Left lung (tissue), 10 donors: ENCODE measurements around the gene RPS25. TPM values are rescaled to one million over a fixed set of nuclear protein-coding genes. Genes with fewer than 3 reads are reported as not detected.

Experiments
- ATAC-seq: fragments of 200-7000 bp; cut with Tn5 transposase; one replicate; pipeline ENCODE4 v1.9.1; 2020; ENCODE audit warnings: moderate library complexity
- DNase-seq, 4 donors: peaks; one replicate each; pipeline ENCODE4 v3.0.0-alpha.2; 2013 to 2020
- H3K27ac ChIP-seq, 2 donors: fragments of 200-600 bp; sonication (generic) in 1 of 2; one replicate each; pipeline versions ENCODE4 v1.5.0 to v1.8.0; 2020 to 2021
- H3K27me3 ChIP-seq, 2 donors: fragments of 200-600 bp; sonication (generic) in 1 of 2; one replicate each; pipeline versions ENCODE4 v1.5.0 to v1.8.0; 2020 to 2021
- H3K36me3 ChIP-seq, 2 donors: fragments of 200-600 bp; sonication (generic) in 1 of 2; one replicate each; pipeline versions ENCODE4 v1.5.0 to v1.8.0; 2020 to 2021
- H3K4me1 ChIP-seq, 2 donors: fragments of 200-600 bp; one replicate each; pipeline ENCODE4 v1.8.0; 2021
- H3K4me3 ChIP-seq, 2 donors: fragments of 200-600 bp; sonication (generic) in 1 of 2; one replicate each; pipeline versions ENCODE4 v1.5.0 to v1.8.0; 2020 to 2021; ENCODE audit warnings: mild to moderate bottlenecking in 1 of 2
- H3K9me3 ChIP-seq, 2 donors: fragments of 200-600 bp; sonication (generic) in 1 of 2; one replicate each; pipeline versions ENCODE4 v1.5.0 to v1.8.0; 2020 to 2021
- CTCF ChIP-seq, 2 donors: fragments of 200-600 bp; sonication (generic) in 1 of 2; IDR thresholded peaks; one replicate each; pipeline versions ENCODE4 v1.5.0 to v1.8.0; 2021; ENCODE audit warnings: antibody characterized with exemption in 2 of 2
- intact Hi-C, 2 donors: fragments of 100-400 bp; cut with DNase I; formaldehyde crosslinking; loops; one replicate each; pipeline versions ENCODE4 v1.11.2 to v1.14.2; 2022
- polyA plus RNA-seq, 6 donors: library from polyadenylated mRNA; unstranded; fragments of 120-200 nt; gene quantifications; one replicate each; pipeline ENCODE4 v1.2.1, GENCODE V29; 2013; ENCODE audit not compliant: insufficient read length in 6 of 6
- total RNA-seq, 2 donors: library from RNA; stranded (reverse); fragmentation: NEBNext Ultra II Directional; extraction: Animal tissue kit (Norgen Biotek cat#: 25700); gene quantifications; one replicate each; pipeline ENCODE4 v1.2.1, GENCODE V29; 2021
- donor health status: DM: no; HTN: yes; CAD: no.
- donor health status: DM: no; HTN: no; CAD: no.

Gene RPS25
- total and polyA plus RNA-seq, 8 donors: 786 to 1,738 (median 1,525) TPM

- ATAC-seq (no peak), DNase-seq (no peak)
- H3K4me1 ChIP-seq: no peaks in the 10 kb centered on the region
- H3K4me3 ChIP-seq: no peak overlapping the region
- intact Hi-C loops: no loop called here
- no peaks in the 10 kb centered on the region for H3K27me3 ChIP-seq
- no peak for TF ChIP-seq CTCF (IDR thresholded peaks at IDR 0.05)
- no peak overlapping the region for H3K27ac ChIP-seq
- H3K9me3 ChIP-seq: no peaks in the 10 kb centered on the region
- H3K36me3 ChIP-seq: peaks cover 0 to 100% of the 10 kb centered on the region in 2 donors
These were observed 30.9 kb upstream of the RPS25 start for GRCh38 chr11:119049081-119049480.

GRCh38 chr11:119048644-119049043 lies 30.5 kb upstream of the RPS25 start:
- H3K4me3 ChIP-seq: no peak overlapping the region
- peaks cover 0 to 95% of the 10 kb centered on the region in 2 donors for H3K36me3 ChIP-seq
- no peaks in the 10 kb centered on the region for H3K4me1 ChIP-seq
- no peaks in the 10 kb centered on the region for H3K9me3 ChIP-seq
- no peak for DNase-seq
- ATAC-seq: no peak
- intact Hi-C loops: no loop called here
- H3K27me3 ChIP-seq: no peaks in the 10 kb centered on the region
- H3K27ac ChIP-seq: no peak overlapping the region
- TF ChIP-seq CTCF (IDR thresholded peaks at IDR 0.05): no peak

GRCh38 chr11:119047205-119047604 lies 29.1 kb upstream of the RPS25 start:
- no peaks in the 10 kb centered on the region for H3K27me3 ChIP-seq
- no peak for TF ChIP-seq CTCF (IDR thresholded peaks at IDR 0.05)
- peaks cover 0 to 81% of the 10 kb centered on the region in 2 donors for H3K36me3 ChIP-seq
- intact Hi-C loops: no loop called here
- no peak overlapping the region for H3K4me3 ChIP-seq
- DNase-seq (no peak), ATAC-seq (no peak)
- no peak overlapping the region for H3K27ac ChIP-seq
- H3K4me1 ChIP-seq: no peaks in the 10 kb centered on the region
- H3K9me3 ChIP-seq: no peaks in the 10 kb centered on the region

GRCh38 chr11:119046489-119046888 lies 28.3 kb upstream of the RPS25 start:
- Histone ChIP-seq H3K27me3 (no peaks in the 10 kb centered on the region), H3K27ac (no peak overlapping the region), H3K9me3 (no peaks in the 10 kb centered on the region), H3K4me3 (no peak overlapping the region), H3K36me3 (peaks cover 0 to 74% of the 10 kb centered on the region in 2 donors), H3K4me1 (no peaks in the 10 kb centered on the region)
- intact Hi-C loops: no loop called here
- TF ChIP-seq CTCF (IDR thresholded peaks at IDR 0.05): no peak
- peak in 1 of 4 donors; percentile 39 for DNase-seq
- no peak for ATAC-seq

GRCh38 chr11:119044708-119045107 lies 26.6 kb upstream of the RPS25 start:
- Histone ChIP-seq H3K27me3 (no peaks in the 10 kb centered on the region), H3K9me3 (no peaks in the 10 kb centered on the region), H3K36me3 (peaks cover 0 to 56% of the 10 kb centered on the region in 2 donors), H3K4me3 (no peak overlapping the region), H3K27ac (no peak overlapping the region), H3K4me1 (peaks cover 0 to 3% of the 10 kb centered on the region in 2 donors)
- DNase-seq: no peak
- no peak for TF ChIP-seq CTCF (IDR thresholded peaks at IDR 0.05)
- no peak for ATAC-seq
- intact Hi-C loops: no loop called here
